Measurements from ENCODE around the gene CIP2A. TPM values are rescaled to one million over a fixed set of nuclear protein-coding genes. Genes with fewer than 3 reads are reported as not detected.

CIP2A gene
- polyA plus RNA-seq, 2 of the 4 experiments (the other 2 are of a cell fraction): 30.7 to 31.8 TPM

GRCh38 chr3:108505811-108506210 lies 83.4 kb downstream of the CIP2A start:
- Histone ChIP-seq H3K4me3 (no peak overlapping the region), H3K4me2 (no peak overlapping the region), H3K9me3 (no peaks in the 10 kb centered on the region), H3K27ac (no peak overlapping the region), H3K4me1 (no peaks in the 10 kb centered on the region)
- ChIA-PET POLR2A (no interaction called here), CTCF (interaction anchor here (0.7 to 3.0 kb wide), 6 partner anchors 9 to 219 kb away, joined by 3 to 14 read pairs (median 4); no protein-coding TSS in a partner anchor)
- TF ChIP-seq FOXS1 (CRISPR knock-in tag; IDR thresholded peaks at IDR 0.05) (no peak), MAFK (IDR thresholded peaks at IDR 0.05; ENCODE audit: partially characterized antibody) (peak; percentile 15)
- no peak for ATAC-seq
- FAIRE-seq: no peak
- WGBS (ENCODE audit: missing lambda C conversion rate): 21% methylated on average over 1 of the region's 1 CpG
- DNase-seq (ENCODE audit: low read depth in 1 of 2, low spot score in 1 of 2): no peak

DNA sequence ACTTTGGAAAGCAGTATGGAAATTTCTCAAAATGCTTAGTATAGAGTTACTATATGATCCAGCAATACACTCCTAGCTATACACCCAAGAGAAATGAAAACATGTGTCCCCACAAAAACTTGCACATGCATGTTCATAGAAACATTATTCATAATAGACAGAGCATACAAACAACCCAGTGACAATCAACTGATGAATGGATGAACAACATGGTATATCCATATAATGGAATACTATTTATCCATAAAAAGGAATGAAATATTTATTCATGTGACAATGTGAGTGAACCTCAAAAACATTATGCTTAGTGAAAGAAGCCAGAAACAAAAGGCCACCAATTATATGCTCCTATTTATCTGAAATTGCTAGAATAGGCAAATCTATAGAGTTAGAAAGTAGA lies 85.5 kb downstream of the CIP2A start:
- DNase-seq (ENCODE audit: low read depth in 1 of 2, low spot score in 1 of 2) (no peak), FAIRE-seq (no peak), ATAC-seq (no peak)
- ChIA-PET CTCF (interaction anchor here (1.3 kb wide), 1 partner anchor 48 kb away, joined by 3 read pairs; no protein-coding TSS in a partner anchor), POLR2A (no interaction called here)
- Histone ChIP-seq H3K4me2 (no peak overlapping the region), H3K9me3 (no peaks in the 10 kb centered on the region), H3K4me3 (no peak overlapping the region), H3K27ac (no peak overlapping the region), H3K4me1 (no peaks in the 10 kb centered on the region)
- TF ChIP-seq FOSB (CRISPR knock-in tag; IDR thresholded peaks at IDR 0.05) (no peak), CHD4 (IDR thresholded peaks at IDR 0.05; ENCODE audit: borderline replicate concordance) (no peak), HMGXB4 (CRISPR knock-in tag; IDR thresholded peaks at IDR 0.05; ENCODE audit: borderline replicate concordance) (no peak), NFE2L2 (conservative IDR thresholded peaks at IDR 0.05; ENCODE audit: low read length) (no peak), HOXB13 (CRISPR knock-in tag; IDR thresholded peaks at IDR 0.05; ENCODE audit: low read depth) (no peak), POLR2AphosphoS2 (conservative IDR thresholded peaks at IDR 0.05; ENCODE audit: low read length) (no peak)
- TF ChIP-seq, protein P1, sequence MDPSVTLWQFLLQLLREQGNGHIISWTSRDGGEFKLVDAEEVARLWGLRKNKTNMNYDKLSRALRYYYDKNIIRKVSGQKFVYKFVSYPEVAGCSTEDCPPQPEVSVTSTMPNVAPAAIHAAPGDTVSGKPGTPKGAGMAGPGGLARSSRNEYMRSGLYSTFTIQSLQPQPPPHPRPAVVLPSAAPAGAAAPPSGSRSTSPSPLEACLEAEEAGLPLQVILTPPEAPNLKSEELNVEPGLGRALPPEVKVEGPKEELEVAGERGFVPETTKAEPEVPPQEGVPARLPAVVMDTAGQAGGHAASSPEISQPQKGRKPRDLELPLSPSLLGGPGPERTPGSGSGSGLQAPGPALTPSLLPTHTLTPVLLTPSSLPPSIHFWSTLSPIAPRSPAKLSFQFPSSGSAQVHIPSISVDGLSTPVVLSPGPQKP (IDR thresholded peaks at IDR 0.05; ENCODE audit: low read depth, low read length): no peak

- POLR2A ChIA-PET: no interaction called here
- CTCF ChIA-PET: interaction anchor here (1.1 to 4.9 kb wide), 3 partner anchors 10 to 51 kb away, joined by 6 to 31 read pairs (median 15); no protein-coding TSS in a partner anchor
- Histone ChIP-seq H3K9me3 (no peaks in the 10 kb centered on the region), H3K27ac (no peak overlapping the region), H3K4me3 (no peak overlapping the region), H3K4me1 (no peaks in the 10 kb centered on the region), H3K4me2 (no peak overlapping the region)
- FAIRE-seq (no peak), ATAC-seq (no peak), DNase-seq (ENCODE audit: low read depth in 1 of 2, low spot score in 1 of 2) (no peak)
- TF ChIP-seq HOXB13 (CRISPR knock-in tag; IDR thresholded peaks at IDR 0.05; ENCODE audit: low read depth) (no peak), BHLHE40 (IDR thresholded peaks at IDR 0.05; ENCODE audit: low read depth, low read length) (no peak), ZSCAN20 (CRISPR knock-in tag; IDR thresholded peaks at IDR 0.05) (no peak), ZC3H11A (IDR thresholded peaks at IDR 0.05) (no peak), CBX2 (IDR thresholded peaks at IDR 0.05; ENCODE audit: borderline replicate concordance, low read depth) (no peak), FOSB (CRISPR knock-in tag; IDR thresholded peaks at IDR 0.05) (no peak), NPAS2 (CRISPR knock-in tag; IDR thresholded peaks at IDR 0.05; ENCODE audit: borderline replicate concordance) (no peak), SREBF2 (IDR thresholded peaks at IDR 0.05) (no peak)
- TF ChIP-seq, protein P2, sequence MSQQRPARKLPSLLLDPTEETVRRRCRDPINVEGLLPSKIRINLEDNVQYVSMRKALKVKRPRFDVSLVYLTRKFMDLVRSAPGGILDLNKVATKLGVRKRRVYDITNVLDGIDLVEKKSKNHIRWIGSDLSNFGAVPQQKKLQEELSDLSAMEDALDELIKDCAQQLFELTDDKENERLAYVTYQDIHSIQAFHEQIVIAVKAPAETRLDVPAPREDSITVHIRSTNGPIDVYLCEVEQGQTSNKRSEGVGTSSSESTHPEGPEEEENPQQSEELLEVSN (IDR thresholded peaks at IDR 0.05; ENCODE audit: borderline replicate concordance, low read depth): no peak
- WGBS (ENCODE audit: missing lambda C conversion rate): 69% methylated on average over 5 of the region's 5 CpGs
These were observed 87.7 kb downstream of the CIP2A start for GRCh38 chr3:108501535-108501934.

DNA sequence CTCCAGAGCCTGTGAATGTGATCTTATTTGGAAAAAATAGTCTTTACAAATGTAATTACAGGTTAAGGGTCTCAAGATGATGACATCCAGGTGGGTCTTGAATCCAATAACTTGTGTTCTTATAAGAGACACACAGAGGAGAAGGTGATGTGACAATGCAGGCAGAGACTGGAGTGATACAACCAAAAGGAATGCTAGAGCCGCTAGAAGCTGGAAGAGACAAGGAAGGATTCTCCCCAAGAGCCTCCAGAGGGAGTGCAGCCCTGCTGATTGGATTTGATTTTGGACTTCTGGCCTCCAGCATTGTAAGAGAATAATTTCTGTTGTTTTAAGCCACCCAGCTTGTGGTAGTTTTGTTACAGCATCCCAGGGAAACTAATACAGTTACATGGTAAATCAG lies 88.5 kb downstream of the CIP2A start:
- POLR2A ChIA-PET: no interaction called here
- 36% methylated on average over 1 of the region's 1 CpG for WGBS (ENCODE audit: missing lambda C conversion rate)
- FAIRE-seq (no peak), ATAC-seq (0 out of 6 replicates have a peak, but pooled peaks have one; percentile 35 to 54), DNase-seq (ENCODE audit: low read depth in 1 of 2, low spot score in 1 of 2) (no peak)
- no peak overlapping the region for H3K4me3 ChIP-seq
- H3K4me2 ChIP-seq: no peak overlapping the region
- no peaks in the 10 kb centered on the region for H3K4me1 ChIP-seq
- H3K9me3 ChIP-seq: no peaks in the 10 kb centered on the region
- no peak overlapping the region for H3K27ac ChIP-seq
- CTCF ChIA-PET: interaction anchor here (0.8 to 4.9 kb wide), 4 partner anchors 9 to 52 kb away, joined by 3 to 31 read pairs (median 10); no protein-coding TSS in a partner anchor
- TF ChIP-seq HDAC2 (IDR thresholded peaks at IDR 0.05): no peak
- TF ChIP-seq, protein P3, sequence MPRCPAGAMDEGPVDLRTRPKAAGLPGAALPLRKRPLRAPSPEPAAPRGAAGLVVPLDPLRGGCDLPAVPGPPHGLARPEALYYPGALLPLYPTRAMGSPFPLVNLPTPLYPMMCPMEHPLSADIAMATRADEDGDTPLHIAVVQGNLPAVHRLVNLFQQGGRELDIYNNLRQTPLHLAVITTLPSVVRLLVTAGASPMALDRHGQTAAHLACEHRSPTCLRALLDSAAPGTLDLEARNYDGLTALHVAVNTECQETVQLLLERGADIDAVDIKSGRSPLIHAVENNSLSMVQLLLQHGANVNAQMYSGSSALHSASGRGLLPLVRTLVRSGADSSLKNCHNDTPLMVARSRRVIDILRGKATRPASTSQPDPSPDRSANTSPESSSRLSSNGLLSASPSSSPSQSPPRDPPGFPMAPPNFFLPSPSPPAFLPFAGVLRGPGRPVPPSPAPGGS (IDR thresholded peaks at IDR 0.05): no peak
- TF ChIP-seq KDM5A (IDR thresholded peaks at IDR 0.05): no peak
- TF ChIP-seq, protein P4, sequence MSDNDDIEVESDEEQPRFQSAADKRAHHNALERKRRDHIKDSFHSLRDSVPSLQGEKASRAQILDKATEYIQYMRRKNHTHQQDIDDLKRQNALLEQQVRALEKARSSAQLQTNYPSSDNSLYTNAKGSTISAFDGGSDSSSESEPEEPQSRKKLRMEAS (IDR thresholded peaks at IDR 0.05): no peak
- no peak for TF ChIP-seq HMGXB4 (CRISPR knock-in tag; IDR thresholded peaks at IDR 0.05; ENCODE audit: borderline replicate concordance)
- no peak for TF ChIP-seq PBX3 (IDR thresholded peaks at IDR 0.05)
- TF ChIP-seq TP53 (CRISPR knock-in tag; IDR thresholded peaks at IDR 0.05): no peak
- TF ChIP-seq HOXB13 (CRISPR knock-in tag; IDR thresholded peaks at IDR 0.05; ENCODE audit: low read depth): no peak
- no peak for TF ChIP-seq ZNF302 (CRISPR knock-in tag; IDR thresholded peaks at IDR 0.05)

All from A549 (cell line).